ENCODE data around the gene C1orf115. TPM values are rescaled to one million over a fixed set of nuclear protein-coding genes. Genes with fewer than 3 reads are reported as not detected.

The C1orf115 gene
- polyA plus RNA-seq, 1 of the 3 experiments (the other 2 are of a cell fraction): 4.2 TPM

GRCh38 chr1:220726634-220727033 is 36.5 kb downstream of the C1orf115 start:
- Histone ChIP-seq H3K4me2 (no peak overlapping the region), H3K27me3 (ENCODE audit: insufficient read depth) (no peaks in the 10 kb centered on the region), H3K9me2 (no peaks in the 10 kb centered on the region; the same call in 1 of the 2 replicates), H4K20me1 (ENCODE audit: insufficient read depth) (no peaks in the 10 kb centered on the region), H3K27ac (ENCODE audit: low read depth in 2 of 2, low read length in 1 of 2) (no peak overlapping the region), H3K4me1 (ENCODE audit: control insufficient read depth in 1 of 2, insufficient read depth in 2 of 2, low read depth in 1 of 2, low read length in 1 of 2) (no peaks in the 10 kb centered on the region), H3K9me3 (no peaks in the 10 kb centered on the region), H3F3A (replicated peaks; ENCODE audit: insufficient read depth) (no peaks in the 10 kb centered on the region), H3K4me3 (ENCODE audit: low read depth in 2 of 2, low read length in 1 of 2) (no peak overlapping the region), H3K9ac (no peak overlapping the region), H3K79me2 (ENCODE audit: insufficient read depth) (no peaks in the 10 kb centered on the region), H2AFZ (ENCODE audit: low read depth) (no peak overlapping the region), H3K36me3 (replicated peaks in 1 of 2; ENCODE audit: control insufficient read depth in 1 of 2, insufficient read depth in 2 of 2, low read length in 1 of 2) (no peaks in the 10 kb centered on the region)
- DNase-seq: no peak
- ChIA-PET POLR2A (no interaction called here), CTCF (interaction anchor here (1.4 to 2.4 kb wide), 2 partner anchors 37 to 49 kb away, joined by 3 to 11 read pairs; no protein-coding TSS in a partner anchor)
- TF ChIP-seq, protein P1, sequence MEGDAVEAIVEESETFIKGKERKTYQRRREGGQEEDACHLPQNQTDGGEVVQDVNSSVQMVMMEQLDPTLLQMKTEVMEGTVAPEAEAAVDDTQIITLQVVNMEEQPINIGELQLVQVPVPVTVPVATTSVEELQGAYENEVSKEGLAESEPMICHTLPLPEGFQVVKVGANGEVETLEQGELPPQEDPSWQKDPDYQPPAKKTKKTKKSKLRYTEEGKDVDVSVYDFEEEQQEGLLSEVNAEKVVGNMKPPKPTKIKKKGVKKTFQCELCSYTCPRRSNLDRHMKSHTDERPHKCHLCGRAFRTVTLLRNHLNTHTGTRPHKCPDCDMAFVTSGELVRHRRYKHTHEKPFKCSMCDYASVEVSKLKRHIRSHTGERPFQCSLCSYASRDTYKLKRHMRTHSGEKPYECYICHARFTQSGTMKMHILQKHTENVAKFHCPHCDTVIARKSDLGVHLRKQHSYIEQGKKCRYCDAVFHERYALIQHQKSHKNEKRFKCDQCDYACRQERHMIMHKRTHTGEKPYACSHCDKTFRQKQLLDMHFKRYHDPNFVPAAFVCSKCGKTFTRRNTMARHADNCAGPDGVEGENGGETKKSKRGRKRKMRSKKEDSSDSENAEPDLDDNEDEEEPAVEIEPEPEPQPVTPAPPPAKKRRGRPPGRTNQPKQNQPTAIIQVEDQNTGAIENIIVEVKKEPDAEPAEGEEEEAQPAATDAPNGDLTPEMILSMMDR (IDR thresholded peaks at IDR 0.05): peak; percentile 31; the same call in 1 of the 2 replicates
- TF ChIP-seq TEAD4 (IDR thresholded peaks at IDR 0.05; ENCODE audit: borderline replicate concordance, insufficient read depth) (no peak), MXI1 (IDR thresholded peaks at IDR 0.05; ENCODE audit: low read depth, low read length) (no peak), FOXJ3 (CRISPR knock-in tag; IDR thresholded peaks at IDR 0.05) (no peak), TAF1 (IDR thresholded peaks at IDR 0.05; ENCODE audit: borderline replicate concordance, low read depth, low read length) (no peak)
- TF ChIP-seq, protein P2, sequence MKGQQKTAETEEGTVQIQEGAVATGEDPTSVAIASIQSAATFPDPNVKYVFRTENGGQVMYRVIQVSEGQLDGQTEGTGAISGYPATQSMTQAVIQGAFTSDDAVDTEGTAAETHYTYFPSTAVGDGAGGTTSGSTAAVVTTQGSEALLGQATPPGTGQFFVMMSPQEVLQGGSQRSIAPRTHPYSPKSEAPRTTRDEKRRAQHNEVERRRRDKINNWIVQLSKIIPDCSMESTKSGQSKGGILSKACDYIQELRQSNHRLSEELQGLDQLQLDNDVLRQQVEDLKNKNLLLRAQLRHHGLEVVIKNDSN (IDR thresholded peaks at IDR 0.05; ENCODE audit: borderline replicate concordance, low read depth): no peak
- 55% methylated on average over 3 of the region's 3 CpGs for WGBS (ENCODE audit: low lambda C conversion rate)

DNA sequence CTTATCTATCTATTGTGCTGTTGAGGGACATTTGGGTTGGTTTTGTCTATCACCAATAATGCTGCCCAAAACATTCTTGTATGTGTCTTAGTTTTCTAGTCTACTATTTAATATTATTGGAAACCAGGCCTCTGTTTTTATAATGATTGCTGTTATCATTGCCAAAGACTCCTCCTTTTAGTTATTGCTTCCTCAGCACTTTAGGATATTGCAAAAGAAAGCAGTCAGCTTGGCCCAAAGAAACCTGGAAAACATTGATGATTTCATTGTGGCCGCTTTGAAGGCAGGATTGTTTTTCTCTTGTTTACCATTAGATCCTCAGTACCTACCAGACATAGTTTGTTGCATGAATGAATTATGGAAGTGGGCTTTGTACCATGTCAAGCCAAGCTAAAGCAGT is 37.4 kb downstream of the C1orf115 start:
- H3K4me3 ChIP-seq (ENCODE audit: low read depth in 2 of 2, low read length in 1 of 2): no peak overlapping the region
- H2AFZ ChIP-seq (ENCODE audit: low read depth): no peak overlapping the region
- TF ChIP-seq, protein P3, sequence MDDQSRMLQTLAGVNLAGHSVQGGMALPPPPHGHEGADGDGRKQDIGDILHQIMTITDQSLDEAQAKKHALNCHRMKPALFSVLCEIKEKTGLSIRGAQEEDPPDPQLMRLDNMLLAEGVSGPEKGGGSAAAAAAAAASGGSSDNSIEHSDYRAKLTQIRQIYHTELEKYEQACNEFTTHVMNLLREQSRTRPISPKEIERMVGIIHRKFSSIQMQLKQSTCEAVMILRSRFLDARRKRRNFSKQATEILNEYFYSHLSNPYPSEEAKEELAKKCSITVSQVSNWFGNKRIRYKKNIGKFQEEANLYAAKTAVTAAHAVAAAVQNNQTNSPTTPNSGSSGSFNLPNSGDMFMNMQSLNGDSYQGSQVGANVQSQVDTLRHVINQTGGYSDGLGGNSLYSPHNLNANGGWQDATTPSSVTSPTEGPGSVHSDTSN (IDR thresholded peaks at IDR 0.05): no peak
- TF ChIP-seq SMC3 (IDR thresholded peaks at IDR 0.05; ENCODE audit: low read depth, low read length) (no peak), SIN3A (IDR thresholded peaks at IDR 0.05; ENCODE audit: borderline replicate concordance, low read depth, low read length) (no peak), ELF1 (IDR thresholded peaks at IDR 0.05) (no peak), IRF3 (IDR thresholded peaks at IDR 0.05; ENCODE audit: low read depth, low read length) (no peak), FOXM1 (IDR thresholded peaks at IDR 0.05; ENCODE audit: low read depth) (no peak), NRF1 (IDR thresholded peaks at IDR 0.05; ENCODE audit: low read depth, low read length) (no peak), YY1 (IDR thresholded peaks at IDR 0.05; ENCODE audit: low read depth) (no peak)
- TF ChIP-seq, protein P4, sequence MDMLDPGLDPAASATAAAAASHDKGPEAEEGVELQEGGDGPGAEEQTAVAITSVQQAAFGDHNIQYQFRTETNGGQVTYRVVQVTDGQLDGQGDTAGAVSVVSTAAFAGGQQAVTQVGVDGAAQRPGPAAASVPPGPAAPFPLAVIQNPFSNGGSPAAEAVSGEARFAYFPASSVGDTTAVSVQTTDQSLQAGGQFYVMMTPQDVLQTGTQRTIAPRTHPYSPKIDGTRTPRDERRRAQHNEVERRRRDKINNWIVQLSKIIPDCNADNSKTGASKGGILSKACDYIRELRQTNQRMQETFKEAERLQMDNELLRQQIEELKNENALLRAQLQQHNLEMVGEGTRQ (IDR thresholded peaks at IDR 0.05; ENCODE audit: borderline replicate concordance, low read depth, low read length): no peak
- no peak overlapping the region for H3K27ac ChIP-seq (ENCODE audit: low read depth in 2 of 2, low read length in 1 of 2)
- no peaks in the 10 kb centered on the region for H3K4me1 ChIP-seq (ENCODE audit: control insufficient read depth in 1 of 2, insufficient read depth in 2 of 2, low read depth in 1 of 2, low read length in 1 of 2)
- 54% methylated on average over 1 of the region's 1 CpG for WGBS (ENCODE audit: low lambda C conversion rate)
- CTCF ChIA-PET: interaction anchor here (0.7 to 2.4 kb wide), 2 partner anchors 48 to 987 kb away, joined by 3 to 11 read pairs; no protein-coding TSS in a partner anchor
- no peaks in the 10 kb centered on the region for H3K27me3 ChIP-seq (ENCODE audit: insufficient read depth)
- peaks cover 3% of the 10 kb centered on the region for H3F3A ChIP-seq (replicated peaks; ENCODE audit: insufficient read depth)
- DNase-seq: no peak
- no peaks in the 10 kb centered on the region; the same call in 1 of the 2 replicates for H3K9me2 ChIP-seq
- H3K79me2 ChIP-seq (ENCODE audit: insufficient read depth): no peaks in the 10 kb centered on the region
- no peak overlapping the region for H3K9ac ChIP-seq
- H3K9me3 ChIP-seq: no peaks in the 10 kb centered on the region
- POLR2A ChIA-PET: no interaction called here
- H3K4me2 ChIP-seq: no peak overlapping the region
- H3K36me3 ChIP-seq (replicated peaks in 1 of 2; ENCODE audit: control insufficient read depth in 1 of 2, insufficient read depth in 2 of 2, low read length in 1 of 2): no peaks in the 10 kb centered on the region
- no peaks in the 10 kb centered on the region for H4K20me1 ChIP-seq (ENCODE audit: insufficient read depth)
